Astrocyte (in vitro differentiated cells and primary cell): ENCODE measurements around the gene SLIT3. TPM values are rescaled to one million over a fixed set of nuclear protein-coding genes. Genes with fewer than 3 reads are reported as not detected.

ENCODE experiments used
- DNase-seq: peaks from one replicate; pipeline ENCODE4 v3.0.0-alpha.2; 2010; ENCODE audit warnings: low read depth
- FAIRE-seq: peaks from 2 replicates; lab custom pipeline; 2011; peaks lifted over from hg19 to GRCh38; lab: Jason Lieb, UNC
- H2AFZ ChIP-seq: 2 replicates; pipeline ENCODE4 v1.6.0; 2012; ENCODE audit warnings: low read depth, low read length, inconsistent platforms
- H3K27ac ChIP-seq: 2 replicates; pipeline ENCODE4 v1.5.1; 2011; ENCODE audit warnings: low read depth, low read length, inconsistent platforms
- H3K27me3 ChIP-seq: 2 replicates; pipeline ENCODE4 v1.6.0; 2011; ENCODE audit warnings: low read length, inconsistent platforms; ENCODE audit not compliant: insufficient read depth
- H3K36me3 ChIP-seq: 2 replicates; pipeline ENCODE4 v1.5.1; 2011; ENCODE audit warnings: low read length, inconsistent platforms; ENCODE audit not compliant: insufficient read depth
- H3K4me1 ChIP-seq: 2 replicates; pipeline ENCODE4 v1.5.1; 2011; ENCODE audit warnings: low read length, inconsistent platforms; ENCODE audit not compliant: insufficient read depth
- H3K4me2 ChIP-seq: 2 replicates; pipeline ENCODE4 v1.6.0; 2012; ENCODE audit warnings: low read length, inconsistent platforms
- H3K4me3 ChIP-seq: 2 replicates; pipeline ENCODE4 v1.5.1; 2011; ENCODE audit warnings: low read depth, mild to moderate bottlenecking, low read length, inconsistent platforms; ENCODE audit not compliant: insufficient read depth
- H3K79me2 ChIP-seq: 2 replicates; pipeline ENCODE4 v1.6.0; 2012; ENCODE audit warnings: mild to moderate bottlenecking, low read length, inconsistent platforms; ENCODE audit not compliant: insufficient read depth
- H3K9ac ChIP-seq: 2 replicates; pipeline ENCODE4 v1.6.0; 2012; ENCODE audit warnings: mild to moderate bottlenecking, low read length, inconsistent platforms
- H3K9me3 ChIP-seq: 2 replicates; pipeline ENCODE4 v1.5.1; 2012; ENCODE audit warnings: low read depth, mild to moderate bottlenecking, low read length, inconsistent platforms; ENCODE audit not compliant: insufficient read depth
- H4K20me1 ChIP-seq: 2 replicates; pipeline ENCODE4 v1.6.0; 2012; ENCODE audit warnings: low read length, inconsistent platforms; ENCODE audit not compliant: insufficient read depth
- H3K27ac Mint-ChIP-seq: one replicate; pipeline ENCODE4 v1.8.0; 2021; ENCODE audit warnings: mild to moderate bottlenecking, mixed read lengths; ENCODE audit not compliant: unreplicated experiment
- H3K27me3 Mint-ChIP-seq: one replicate; pipeline ENCODE4 v1.8.0; 2021; ENCODE audit warnings: low read depth, mixed read lengths; ENCODE audit not compliant: unreplicated experiment
- H3K36me3 Mint-ChIP-seq: one replicate; pipeline ENCODE4 v1.8.0; 2021; ENCODE audit warnings: low read depth, mixed read lengths; ENCODE audit not compliant: unreplicated experiment
- H3K4me1 Mint-ChIP-seq: one replicate; pipeline ENCODE4 v1.8.0; 2021; ENCODE audit warnings: low read depth, mixed read lengths; ENCODE audit not compliant: unreplicated experiment
- H3K4me3 Mint-ChIP-seq: one replicate; pipeline ENCODE4 v1.8.0; 2021; ENCODE audit warnings: mild to moderate bottlenecking, moderate library complexity, mixed read lengths; ENCODE audit not compliant: unreplicated experiment
- H3K9me3 Mint-ChIP-seq: one replicate; pipeline ENCODE4 v1.8.0; 2021; ENCODE audit warnings: mild to moderate bottlenecking, mixed read lengths; ENCODE audit not compliant: unreplicated experiment
- EZH2 ChIP-seq: IDR thresholded peaks from 2 replicates; pipeline ENCODE4 v1.6.1; 2012; ENCODE audit warnings: mild to moderate bottlenecking, low read length, inconsistent platforms; ENCODE audit not compliant: insufficient read depth
- total RNA-seq: library from RNA; stranded (reverse); gene quantifications from 2 replicates; pipeline ENCODE4 v1.2.1, GENCODE V29; 2021
- TF ChIP-seq, protein P1 (sequence below): IDR thresholded peaks from 2 replicates; pipeline ENCODE4 v1.5.1; 2011; ENCODE audit warnings: low read depth, mild to moderate bottlenecking, inconsistent platforms, low read length, moderate library complexity; ENCODE audit not compliant: insufficient read depth

The SLIT3 gene
- total RNA-seq, 1 donor from 2014 or later, result 20.7 TPM

DNA sequence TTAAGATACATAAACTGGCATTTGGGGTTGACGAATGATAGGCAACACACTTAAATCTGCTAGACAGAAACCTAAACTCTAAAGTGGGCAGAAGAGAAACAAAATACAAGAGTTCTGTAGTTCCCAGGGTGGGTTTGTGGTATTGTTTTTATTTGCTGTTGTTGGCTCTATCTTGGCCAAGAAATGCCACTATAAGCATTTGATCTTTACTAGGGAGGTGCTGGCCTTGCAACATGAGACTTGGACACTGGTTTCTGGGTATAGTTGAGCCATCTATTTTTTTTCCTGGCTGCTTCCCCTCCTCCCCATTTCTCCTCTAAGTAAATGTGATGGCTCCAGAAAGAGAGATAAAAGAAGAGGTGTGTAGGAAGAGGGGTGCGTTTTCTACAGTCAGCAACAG is 251.2 kb downstream of the SLIT3 start:
- DNase-seq (no peak), FAIRE-seq (no peak)
- no peak overlapping the region for H2AFZ ChIP-seq
- no peak overlapping the region for H3K27ac ChIP-seq
- H3K4me3 ChIP-seq, result no peak overlapping the region
- TF ChIP-seq EZH2, result no peak
- TF ChIP-seq, protein P1, sequence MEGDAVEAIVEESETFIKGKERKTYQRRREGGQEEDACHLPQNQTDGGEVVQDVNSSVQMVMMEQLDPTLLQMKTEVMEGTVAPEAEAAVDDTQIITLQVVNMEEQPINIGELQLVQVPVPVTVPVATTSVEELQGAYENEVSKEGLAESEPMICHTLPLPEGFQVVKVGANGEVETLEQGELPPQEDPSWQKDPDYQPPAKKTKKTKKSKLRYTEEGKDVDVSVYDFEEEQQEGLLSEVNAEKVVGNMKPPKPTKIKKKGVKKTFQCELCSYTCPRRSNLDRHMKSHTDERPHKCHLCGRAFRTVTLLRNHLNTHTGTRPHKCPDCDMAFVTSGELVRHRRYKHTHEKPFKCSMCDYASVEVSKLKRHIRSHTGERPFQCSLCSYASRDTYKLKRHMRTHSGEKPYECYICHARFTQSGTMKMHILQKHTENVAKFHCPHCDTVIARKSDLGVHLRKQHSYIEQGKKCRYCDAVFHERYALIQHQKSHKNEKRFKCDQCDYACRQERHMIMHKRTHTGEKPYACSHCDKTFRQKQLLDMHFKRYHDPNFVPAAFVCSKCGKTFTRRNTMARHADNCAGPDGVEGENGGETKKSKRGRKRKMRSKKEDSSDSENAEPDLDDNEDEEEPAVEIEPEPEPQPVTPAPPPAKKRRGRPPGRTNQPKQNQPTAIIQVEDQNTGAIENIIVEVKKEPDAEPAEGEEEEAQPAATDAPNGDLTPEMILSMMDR, result no peak
- H4K20me1 ChIP-seq, result no peaks in the 10 kb centered on the region
- H3K27me3 Mint-ChIP-seq, result no peaks in the 10 kb centered on the region
- no peak overlapping the region for H3K27ac Mint-ChIP-seq
- H3K36me3 Mint-ChIP-seq, result no peaks in the 10 kb centered on the region
- H3K4me2 ChIP-seq, result no peak overlapping the region
- H3K79me2 ChIP-seq, result no peaks in the 10 kb centered on the region
- H3K9me3 Mint-ChIP-seq, result no peaks in the 10 kb centered on the region
- H3K4me3 Mint-ChIP-seq, result no peak overlapping the region
- peaks cover 6% of the 10 kb centered on the region for H3K4me1 ChIP-seq
- H3K9ac ChIP-seq, result no peak overlapping the region
- no peaks in the 10 kb centered on the region for H3K9me3 ChIP-seq
- no peaks in the 10 kb centered on the region for H3K27me3 ChIP-seq
- H3K4me1 Mint-ChIP-seq, result peaks cover 48% of the 10 kb centered on the region
- H3K36me3 ChIP-seq, result no peaks in the 10 kb centered on the region

GRCh38 chr5:169048181-169049125 is 252.5 kb downstream of the SLIT3 start:
- TF ChIP-seq EZH2, result no peak
- TF ChIP-seq, protein P1, result no peak
- Mint-ChIP-seq H3K4me3 (no peak overlapping the region), H3K4me1 (peaks cover 51% of the 10 kb centered on the region), H3K36me3 (no peaks in the 10 kb centered on the region), H3K27me3 (no peaks in the 10 kb centered on the region), H3K27ac (no peak overlapping the region), H3K9me3 (no peaks in the 10 kb centered on the region)
- no peak overlapping the region for H2AFZ ChIP-seq
- no peak overlapping the region for H3K4me3 ChIP-seq
- DNase-seq, result peak; percentile 50
- H3K27me3 ChIP-seq, result no peaks in the 10 kb centered on the region
- no peak for FAIRE-seq
- H3K4me1 ChIP-seq, result peaks cover 6% of the 10 kb centered on the region
- H3K4me2 ChIP-seq, result no peak overlapping the region
- H4K20me1 ChIP-seq, result no peaks in the 10 kb centered on the region
- no peaks in the 10 kb centered on the region for H3K9me3 ChIP-seq
- no peak overlapping the region for H3K9ac ChIP-seq
- no peaks in the 10 kb centered on the region for H3K79me2 ChIP-seq
- H3K27ac ChIP-seq, result no peak overlapping the region
- no peaks in the 10 kb centered on the region for H3K36me3 ChIP-seq

DNA sequence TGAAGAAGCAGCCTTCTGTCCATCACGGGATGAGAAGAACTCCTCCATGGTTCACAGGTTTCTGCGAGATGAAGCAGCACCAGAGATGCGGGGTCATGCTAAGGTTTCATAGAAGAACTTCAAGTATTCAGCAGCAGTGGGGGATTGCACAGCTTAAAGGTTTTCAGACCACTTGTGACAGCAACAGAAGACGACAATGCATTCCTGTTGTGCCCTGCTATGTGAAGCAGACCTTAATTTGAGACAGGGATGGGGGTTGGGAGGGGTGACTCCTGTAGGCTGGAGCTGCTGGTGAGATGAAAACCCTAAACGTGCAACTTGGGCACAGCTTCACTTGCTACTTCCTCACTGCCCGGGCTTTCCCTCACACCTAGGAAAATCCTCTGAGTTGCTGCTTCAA is 256.0 kb downstream of the SLIT3 start:
- H3K9ac ChIP-seq, result no peak overlapping the region
- H3K27me3 ChIP-seq, result no peaks in the 10 kb centered on the region
- H3K27ac Mint-ChIP-seq, result no peak overlapping the region
- H3K4me1 ChIP-seq, result peaks cover 6% of the 10 kb centered on the region
- no peak overlapping the region for H3K4me3 Mint-ChIP-seq
- DNase-seq (no peak), FAIRE-seq (no peak)
- no peak overlapping the region for H3K4me3 ChIP-seq
- no peaks in the 10 kb centered on the region for H3K79me2 ChIP-seq
- no peaks in the 10 kb centered on the region for H4K20me1 ChIP-seq
- H3K4me1 Mint-ChIP-seq, result peaks cover 28% of the 10 kb centered on the region
- TF ChIP-seq EZH2, result no peak
- TF ChIP-seq, protein P1, result no peak
- no peak overlapping the region for H2AFZ ChIP-seq
- H3K4me2 ChIP-seq, result no peak overlapping the region
- H3K36me3 ChIP-seq, result no peaks in the 10 kb centered on the region
- H3K9me3 Mint-ChIP-seq, result no peaks in the 10 kb centered on the region
- no peak overlapping the region for H3K27ac ChIP-seq
- no peaks in the 10 kb centered on the region for H3K9me3 ChIP-seq
- peaks cover 3% of the 10 kb centered on the region for H3K27me3 Mint-ChIP-seq
- no peaks in the 10 kb centered on the region for H3K36me3 Mint-ChIP-seq
